Loucy (cell line): Measurements from ENCODE around the gene E4F1.
"Not testable (repeated sequence)": the region's sequence is repeated elsewhere in the genome, so short reads cannot be mapped to it uniquely, and the experiment has no call there.

Experiments
- H2AFZ ChIP-seq: fragments of 200-600 bp; sonication (generic); 2 replicates; pipeline ENCODE4 v1.6.0; 2016; ENCODE audit warnings: antibody characterized with exemption, mild to moderate bottlenecking, low read length, moderate library complexity
- H3F3A ChIP-seq: fragments of 200-600 bp; 2 replicates; pipeline ENCODE4 v1.6.0; 2016; ENCODE audit warnings: antibody characterized with exemption, low read depth, mild to moderate bottlenecking
- H3K27me3 ChIP-seq: fragments of 200-600 bp; sonication (generic); 2 replicates; pipeline ENCODE4 v1.6.1; 2014; ENCODE audit warnings: low read length, mild to moderate bottlenecking; ENCODE audit not compliant: insufficient read depth, poor library complexity, severe bottlenecking
- H3K36me3 ChIP-seq: fragments of 200-600 bp; sonication (generic); 2 replicates; pipeline ENCODE4 v1.6.1; 2016; ENCODE audit warnings: low read length; ENCODE audit not compliant: insufficient read depth
- H3K4me1 ChIP-seq: fragments of 200-600 bp; sonication (generic); 2 replicates; pipeline ENCODE4 v1.5.1; 2014; ENCODE audit warnings: low read length, mild to moderate bottlenecking; ENCODE audit not compliant: insufficient read depth, poor library complexity, severe bottlenecking
- H3K4me2 ChIP-seq: fragments of 200-600 bp; sonication (generic); 2 replicates; pipeline ENCODE4 v1.6.0; 2014; ENCODE audit warnings: antibody characterized with exemption, low read length, low read depth, mild to moderate bottlenecking; ENCODE audit not compliant: poor library complexity, severe bottlenecking
- H3K4me3 ChIP-seq: fragments of 200-600 bp; sonication (generic); 2 replicates; pipeline ENCODE4 v1.5.1; 2014; ENCODE audit warnings: low read length, mild to moderate bottlenecking, mixed read lengths; ENCODE audit not compliant: poor library complexity, severe bottlenecking
- H3K79me2 ChIP-seq: fragments of 200-600 bp; sonication (generic); 2 replicates; pipeline ENCODE4 v1.6.1; 2014; ENCODE audit warnings: low read length; ENCODE audit not compliant: insufficient read depth
- H3K9ac ChIP-seq: fragments of 200-600 bp; sonication (generic); 2 replicates; pipeline ENCODE4 v1.6.0; 2014; ENCODE audit warnings: mild to moderate bottlenecking, low read depth, low read length, moderate library complexity; ENCODE audit not compliant: poor library complexity, severe bottlenecking
- H3K9me2 ChIP-seq: fragments of 200-600 bp; sonication (generic); replicated peaks from 2 replicates; pipeline ENCODE4 v1.6.1; 2016; ENCODE audit warnings: low read depth, low read length, mixed read lengths
- H3K9me3 ChIP-seq: fragments of 200-600 bp; sonication (generic); 2 replicates; pipeline ENCODE4 v1.6.1; 2014; ENCODE audit warnings: mild to moderate bottlenecking, antibody characterized with exemption, low read length, low read depth; ENCODE audit not compliant: insufficient read depth
- H4K20me1 ChIP-seq: fragments of 200-600 bp; sonication (generic); 2 replicates; pipeline ENCODE4 v1.6.0; 2014; ENCODE audit warnings: antibody characterized with exemption, low read length, mild to moderate bottlenecking; ENCODE audit not compliant: insufficient read depth, poor library complexity, severe bottlenecking
- EZH2phosphoT487 ChIP-seq: fragments of 200-600 bp; IDR thresholded peaks from 2 replicates; pipeline ENCODE4 v1.6.1; 2018; ENCODE audit warnings: antibody characterized with exemption, mild to moderate bottlenecking, moderate library complexity, borderline replicate concordance
- TF ChIP-seq, protein P1 (sequence below): fragments of 200-600 bp; sonication (generic); conservative IDR thresholded peaks from 2 replicates; pipeline ENCODE4 v1.5.1; 2014; ENCODE audit warnings: mild to moderate bottlenecking, antibody characterized with exemption, low read length

Gene E4F1

DNA sequence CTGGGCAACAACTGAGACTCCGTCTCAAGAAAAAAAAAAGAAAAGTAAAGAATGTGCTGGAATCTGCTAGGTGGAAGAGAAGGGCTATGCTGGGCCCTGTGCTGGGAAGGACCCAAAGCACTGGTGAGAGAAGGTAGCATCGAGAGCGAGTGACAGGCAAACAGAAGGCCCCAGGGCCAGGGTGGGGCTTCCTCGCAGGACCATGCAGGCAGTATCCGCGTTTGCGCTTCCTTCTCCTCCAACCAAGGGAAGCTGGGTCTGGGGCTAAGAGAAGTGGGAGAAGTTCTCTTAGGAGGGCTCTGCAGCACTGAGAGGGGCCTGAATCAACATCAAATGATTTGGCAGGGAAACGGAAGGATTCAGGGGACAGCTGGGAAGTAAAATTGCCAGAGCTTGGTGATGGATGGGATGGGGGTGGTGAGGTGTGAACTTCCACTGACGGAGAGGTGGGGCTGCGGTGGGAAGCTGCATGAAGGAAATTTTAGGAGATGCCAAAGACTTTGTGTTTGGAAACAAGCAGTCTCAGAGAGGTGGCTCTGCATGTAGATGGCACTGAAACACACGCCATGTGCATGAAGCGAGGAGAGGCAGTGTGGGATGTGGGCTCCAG, 33.2 kb downstream of the E4F1 start:
- H3K9me3 ChIP-seq, result no peaks in the 10 kb centered on the region
- TF ChIP-seq, protein P1, sequence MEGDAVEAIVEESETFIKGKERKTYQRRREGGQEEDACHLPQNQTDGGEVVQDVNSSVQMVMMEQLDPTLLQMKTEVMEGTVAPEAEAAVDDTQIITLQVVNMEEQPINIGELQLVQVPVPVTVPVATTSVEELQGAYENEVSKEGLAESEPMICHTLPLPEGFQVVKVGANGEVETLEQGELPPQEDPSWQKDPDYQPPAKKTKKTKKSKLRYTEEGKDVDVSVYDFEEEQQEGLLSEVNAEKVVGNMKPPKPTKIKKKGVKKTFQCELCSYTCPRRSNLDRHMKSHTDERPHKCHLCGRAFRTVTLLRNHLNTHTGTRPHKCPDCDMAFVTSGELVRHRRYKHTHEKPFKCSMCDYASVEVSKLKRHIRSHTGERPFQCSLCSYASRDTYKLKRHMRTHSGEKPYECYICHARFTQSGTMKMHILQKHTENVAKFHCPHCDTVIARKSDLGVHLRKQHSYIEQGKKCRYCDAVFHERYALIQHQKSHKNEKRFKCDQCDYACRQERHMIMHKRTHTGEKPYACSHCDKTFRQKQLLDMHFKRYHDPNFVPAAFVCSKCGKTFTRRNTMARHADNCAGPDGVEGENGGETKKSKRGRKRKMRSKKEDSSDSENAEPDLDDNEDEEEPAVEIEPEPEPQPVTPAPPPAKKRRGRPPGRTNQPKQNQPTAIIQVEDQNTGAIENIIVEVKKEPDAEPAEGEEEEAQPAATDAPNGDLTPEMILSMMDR, result no peak
- TF ChIP-seq EZH2phosphoT487, result no peak
- H4K20me1 ChIP-seq, result peaks cover 4% of the 10 kb centered on the region
- no peak overlapping the region for H3K4me3 ChIP-seq
- H3K4me2 ChIP-seq, result no peak overlapping the region
- no peaks in the 10 kb centered on the region for H3K4me1 ChIP-seq
- no peak overlapping the region for H3K9ac ChIP-seq
- H3K36me3 ChIP-seq, result peaks cover 50% of the 10 kb centered on the region; the same call in 1 of the 2 replicates
- peaks cover 6% of the 10 kb centered on the region; the same call in 1 of the 2 replicates for H3F3A ChIP-seq
- no peaks in the 10 kb centered on the region for H3K9me2 ChIP-seq
- peaks cover 25% of the 10 kb centered on the region; the same call in 1 of the 2 replicates for H3K79me2 ChIP-seq
- H2AFZ ChIP-seq, result no peak overlapping the region
- no peaks in the 10 kb centered on the region for H3K27me3 ChIP-seq

DNA sequence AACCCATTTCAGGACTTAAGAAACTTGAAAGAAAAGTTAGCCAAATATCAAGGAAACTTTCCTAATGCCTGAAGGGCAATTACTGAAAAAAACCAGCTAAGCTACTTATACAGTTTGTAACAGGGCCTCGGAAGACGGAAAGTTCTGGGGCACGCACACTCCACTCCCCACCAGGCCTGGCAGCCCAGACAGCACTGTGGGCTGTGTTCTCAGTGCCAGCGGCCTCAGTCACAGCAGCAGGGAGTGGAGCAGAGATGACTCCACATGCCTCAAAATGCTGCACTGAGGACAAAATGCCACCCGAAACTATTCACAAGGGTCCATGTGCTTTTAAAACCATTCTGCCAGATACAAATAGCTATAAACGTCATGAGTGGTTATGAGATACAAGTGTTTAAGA, 34.3 kb downstream of the E4F1 start:
- Histone ChIP-seq H4K20me1 (no peaks in the 10 kb centered on the region), H3K9me2 (no peaks in the 10 kb centered on the region)

DNA sequence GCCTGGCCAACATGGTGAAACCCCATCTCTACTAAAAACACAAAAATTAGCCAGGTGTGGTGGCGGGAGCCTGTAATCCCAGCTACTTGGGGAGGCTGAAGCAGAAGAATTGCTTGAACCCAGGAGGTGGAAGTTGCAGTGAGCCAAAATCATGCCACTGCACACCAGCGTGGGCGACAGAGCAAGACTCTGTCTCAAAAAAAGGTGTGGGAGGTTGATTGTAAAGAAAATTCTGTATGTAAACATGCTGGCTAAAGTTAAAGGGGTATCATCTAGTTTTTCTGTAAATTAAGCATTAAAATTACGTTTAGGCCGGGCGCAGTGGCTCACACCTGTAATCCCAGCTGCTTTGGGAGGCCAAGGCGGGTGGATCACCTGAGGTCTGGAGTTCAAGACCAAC, 35.1 kb downstream of the E4F1 start:
- not testable (repeated sequence) for H3K4me1 ChIP-seq, H4K20me1 ChIP-seq, H3K9me3 ChIP-seq, H3K9me2 ChIP-seq, H3K27me3 ChIP-seq, H3K4me2 ChIP-seq, H2AFZ ChIP-seq, H3K9ac ChIP-seq, H3F3A ChIP-seq, H3K4me3 ChIP-seq
- peaks cover 67% of the 10 kb centered on the region; the same call in 1 of the 2 replicates for H3K36me3 ChIP-seq
- H3K79me2 ChIP-seq, result peaks cover 42% of the 10 kb centered on the region

More for the DNA sequence above, 34.3 kb downstream of the E4F1 start:
- no peak overlapping the region for H3K9ac ChIP-seq
- H3K4me2 ChIP-seq, result no peak overlapping the region
- no peaks in the 10 kb centered on the region for H3F3A ChIP-seq
- no peaks in the 10 kb centered on the region for H3K4me1 ChIP-seq
- TF ChIP-seq, protein P1, result no peak
- TF ChIP-seq EZH2phosphoT487, result no peak
- peaks cover 61% of the 10 kb centered on the region; the same call in 1 of the 2 replicates for H3K36me3 ChIP-seq
- H3K4me3 ChIP-seq, result no peak overlapping the region
- peaks cover 35% of the 10 kb centered on the region; the same call in 1 of the 2 replicates for H3K79me2 ChIP-seq
- H3K27me3 ChIP-seq, result no peaks in the 10 kb centered on the region
- no peak overlapping the region for H2AFZ ChIP-seq
- no peaks in the 10 kb centered on the region for H3K9me3 ChIP-seq

DNA sequence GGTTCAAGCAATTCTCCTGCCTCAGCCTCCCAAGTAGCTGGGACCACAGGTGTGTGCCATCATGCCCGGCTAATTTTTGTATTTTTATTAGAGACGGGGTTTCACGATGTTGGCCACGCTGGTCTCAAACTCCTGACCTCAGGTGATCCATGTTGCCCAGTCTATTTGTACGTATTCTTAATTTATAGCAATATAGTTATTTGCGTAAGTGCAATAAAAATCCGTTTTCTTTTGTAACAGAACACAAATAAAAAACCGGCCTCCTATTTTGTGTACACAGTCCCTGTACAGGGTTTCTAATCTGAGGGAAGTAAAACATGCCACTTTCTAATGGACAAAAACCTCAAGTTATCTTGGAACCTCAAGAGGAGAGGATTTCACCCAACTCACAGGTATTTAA, 36.9 kb downstream of the E4F1 start:
- Histone ChIP-seq H3K4me2 (no peak overlapping the region), H3K27me3 (no peaks in the 10 kb centered on the region), H3K4me3 (no peak overlapping the region), H3K36me3 (peaks cover 65% of the 10 kb centered on the region; the same call in 1 of the 2 replicates), H4K20me1 (peaks cover 10% of the 10 kb centered on the region), H3K9ac (no peak overlapping the region), H3K79me2 (peaks cover 60% of the 10 kb centered on the region), H3K9me3 (no peaks in the 10 kb centered on the region), H3K4me1 (no peaks in the 10 kb centered on the region), H3F3A (no peaks in the 10 kb centered on the region), H2AFZ (no peak overlapping the region), H3K9me2 (no peaks in the 10 kb centered on the region)
- TF ChIP-seq, protein P1, result no peak
- TF ChIP-seq EZH2phosphoT487, result no peak

DNA sequence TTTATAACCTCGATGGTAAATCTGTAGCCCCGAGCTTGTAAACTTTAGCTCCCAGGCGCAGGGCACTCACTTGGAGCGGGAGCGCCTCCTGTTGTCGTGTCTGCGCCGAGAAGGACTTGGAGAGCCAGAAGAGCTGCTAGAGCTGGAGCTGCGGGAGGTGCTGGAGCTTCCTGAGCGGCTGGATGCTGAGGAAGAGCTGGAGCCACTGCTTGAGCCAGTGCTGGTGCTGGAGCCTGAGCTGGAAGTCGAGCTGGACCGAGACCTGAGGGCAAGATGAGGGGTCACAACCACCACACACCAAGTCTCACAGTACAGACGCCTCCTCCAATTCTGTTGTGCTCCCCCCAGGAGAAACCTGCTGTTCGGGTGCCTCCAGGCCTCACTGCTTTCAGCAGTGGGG, 39.6 kb downstream of the E4F1 start:
- H3K4me2 ChIP-seq, H3K9me3 ChIP-seq, H3F3A ChIP-seq, H3K4me1 ChIP-seq, H3K9ac ChIP-seq, H3K27me3 ChIP-seq, H3K4me3 ChIP-seq, H3K9me2 ChIP-seq, H2AFZ ChIP-seq: not testable (repeated sequence)
- Histone ChIP-seq H3K79me2 (peaks cover 80% of the 10 kb centered on the region), H3K36me3 (peaks cover 37% of the 10 kb centered on the region; the same call in 1 of the 2 replicates), H4K20me1 (peaks cover 18% of the 10 kb centered on the region)
